Midbrain (tissue), 1 donor: ENCODE data around the gene DHX29.

Experiments used
- DNase-seq: peaks from one replicate; lab custom pipeline; 2025; lab: John Stamatoyannopoulos, UW

The DHX29 gene

DNA sequence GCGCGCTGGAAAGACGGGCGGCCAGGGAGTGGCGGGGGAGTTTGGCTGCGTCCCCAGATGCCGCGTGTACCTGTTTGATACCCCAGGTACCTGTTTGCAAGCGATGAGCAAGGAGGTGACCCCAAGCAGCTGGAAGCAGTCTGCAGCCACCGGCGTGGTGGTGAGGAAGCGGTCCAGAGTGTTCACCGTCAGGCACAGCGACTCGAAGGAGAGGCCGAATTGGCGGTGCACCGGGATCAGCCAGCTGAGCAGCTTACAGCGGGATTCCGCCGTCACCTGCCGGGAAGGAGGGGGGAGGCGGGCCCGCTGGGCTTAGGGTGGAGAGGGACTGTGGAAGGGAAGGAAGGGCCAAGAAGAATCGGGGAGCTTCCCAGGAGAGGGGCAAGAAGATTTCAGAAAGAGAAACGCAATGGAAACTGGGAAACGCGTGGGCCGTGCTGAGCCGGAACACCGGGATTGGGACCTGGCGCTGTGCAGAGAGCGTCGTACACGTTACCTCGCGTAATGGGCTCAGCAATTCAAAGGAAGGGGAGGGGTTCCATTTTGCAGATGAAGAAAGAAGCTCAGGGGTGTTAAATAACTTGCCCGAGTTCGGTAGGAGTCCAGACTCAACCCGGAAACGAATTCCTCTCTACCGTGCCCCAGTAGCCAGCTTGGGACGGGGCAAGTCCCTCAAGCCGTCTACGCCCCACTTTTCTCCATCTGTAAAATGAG lies 75.1 kb downstream of the DHX29 start:
- DNase-seq: no peak

DNA sequence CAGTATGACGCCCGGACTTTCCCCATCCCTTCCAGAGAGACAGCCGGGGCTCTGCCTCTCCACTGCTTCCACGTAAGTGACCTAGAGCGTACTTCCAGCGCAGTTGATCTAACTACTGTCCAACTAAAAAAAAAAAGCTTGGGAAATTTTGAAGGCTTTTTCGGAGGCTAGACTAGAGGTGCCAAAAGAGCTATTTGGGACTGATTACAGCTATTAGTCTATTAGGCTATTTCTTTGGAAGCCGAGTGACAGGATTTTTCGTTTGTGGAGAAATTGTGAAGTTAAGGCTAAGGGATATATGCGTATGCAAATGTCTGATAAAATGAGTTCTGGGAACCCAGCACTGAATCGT lies 75.6 kb downstream of the DHX29 start:
- DNase-seq: no peak

DNA sequence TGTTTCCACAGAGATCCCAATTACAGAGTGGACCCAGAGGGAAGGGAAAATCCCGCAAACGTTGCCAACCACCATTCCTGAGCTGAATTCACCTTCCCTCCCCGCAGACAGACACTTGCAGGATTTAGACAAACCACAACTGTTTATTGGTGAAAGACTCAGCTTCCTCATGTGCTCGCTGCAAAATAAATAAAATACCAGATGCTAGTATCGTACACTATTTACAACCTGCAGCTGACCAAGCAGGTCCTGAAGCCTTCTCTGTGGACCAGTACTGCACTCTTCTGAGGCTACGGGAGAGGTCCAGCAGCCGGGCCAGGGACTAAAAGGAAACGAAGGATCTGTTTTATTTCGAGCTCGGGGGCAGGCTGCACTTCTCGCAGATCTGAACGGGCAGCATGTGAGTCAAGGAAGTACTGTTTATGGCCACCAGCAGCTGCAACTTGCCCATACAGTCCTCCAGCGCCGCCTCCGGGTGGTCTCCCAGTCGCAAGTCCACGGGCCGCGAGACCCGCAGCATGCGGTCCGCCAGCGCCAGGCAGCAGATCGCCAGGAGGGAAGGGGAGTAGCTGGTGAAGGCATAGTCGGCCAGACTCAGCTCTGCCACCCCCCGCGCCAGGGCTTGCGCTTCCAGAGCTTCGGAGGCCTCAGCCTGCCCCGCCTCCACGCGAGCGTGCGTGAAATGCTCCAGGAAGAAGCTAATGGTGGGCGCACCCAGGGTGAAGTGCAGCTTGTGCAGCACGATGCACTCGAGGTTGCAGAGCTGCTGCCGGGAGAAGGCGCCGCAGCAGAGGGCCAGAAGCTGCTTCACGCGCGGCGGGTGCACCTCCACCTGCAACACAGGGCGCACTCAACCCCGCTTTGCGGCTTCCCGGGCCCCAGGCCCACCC lies 76.2 kb downstream of the DHX29 start:
- no peak for DNase-seq

- DNase-seq: no peak
These were observed 77.3 kb downstream of the DHX29 start for GRCh38 chr5:55230086-55230629.

DNA sequence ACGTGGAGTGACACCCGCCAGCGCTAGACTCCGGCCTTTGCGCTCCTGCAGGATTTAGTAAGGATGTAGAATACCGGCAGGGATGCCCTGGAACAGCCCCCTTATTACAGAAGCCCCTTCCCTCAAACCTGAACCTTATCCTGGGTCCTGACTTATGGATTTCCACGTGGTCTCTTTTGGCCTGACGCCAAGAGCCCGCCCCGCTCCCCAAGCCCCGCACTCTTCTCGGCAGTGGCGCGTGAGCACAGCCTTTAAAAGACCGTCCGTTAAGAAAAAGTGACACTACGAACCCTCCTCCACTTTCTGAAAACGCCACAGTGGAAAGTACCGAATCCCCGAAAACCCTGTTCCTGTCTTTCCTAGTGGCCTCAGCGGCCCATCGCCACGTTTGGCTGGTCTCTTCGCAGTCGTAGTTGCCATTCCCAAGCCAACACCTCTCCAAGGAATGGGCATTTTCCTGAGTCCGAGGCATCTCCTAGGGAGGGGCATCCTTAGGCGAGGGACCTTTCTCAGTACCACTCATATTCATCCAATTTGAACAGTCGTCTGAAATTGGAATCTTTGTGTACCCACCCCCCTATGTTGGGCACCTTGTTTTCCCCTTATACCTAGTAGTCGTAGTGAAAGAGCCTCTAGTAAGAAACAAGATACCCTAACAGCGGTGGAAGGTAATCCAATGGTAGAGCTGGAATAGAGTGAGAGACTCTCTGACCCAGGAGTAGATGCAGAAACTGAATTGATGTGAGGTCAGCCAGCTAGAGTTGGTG lies 79.6 kb downstream of the DHX29 start:
- DNase-seq: no peak

DNA sequence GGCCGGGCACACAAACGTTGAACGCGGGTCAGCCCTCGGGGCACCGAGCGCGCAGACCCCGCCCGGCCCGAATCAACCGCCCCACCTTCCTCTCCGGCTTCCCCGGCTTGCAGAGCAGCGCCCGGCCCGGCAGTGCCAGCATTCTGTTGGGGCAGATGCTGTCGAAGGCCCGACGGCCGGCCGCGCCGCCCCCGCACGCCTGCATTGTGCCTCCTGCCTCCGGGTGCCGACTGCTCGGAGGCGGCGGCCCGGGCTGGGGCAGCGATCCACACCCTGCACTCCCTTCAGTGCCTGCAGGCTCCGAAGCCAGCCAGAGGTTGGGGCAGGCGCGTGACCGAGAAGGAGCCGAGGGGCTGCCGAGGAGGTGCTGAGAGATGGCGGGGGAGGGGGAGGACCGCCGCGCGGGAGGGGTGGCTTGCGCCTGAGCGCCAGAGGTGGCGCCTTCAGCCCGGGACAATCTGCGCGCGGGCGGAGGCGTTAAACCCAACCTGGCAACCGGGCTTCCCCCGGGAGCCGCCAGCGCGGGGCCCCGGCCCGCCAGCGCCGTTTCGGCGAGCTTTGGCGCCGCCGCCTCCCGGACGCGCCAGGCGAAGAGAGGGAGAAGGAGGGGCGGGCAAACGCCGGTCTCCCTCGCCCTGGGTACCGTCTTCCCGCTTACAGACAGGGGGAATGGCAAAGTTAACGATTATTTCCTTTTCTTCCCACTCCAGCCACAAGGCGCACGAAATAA lies 80.4 kb downstream of the DHX29 start, which contains the start of gene MCIDAS:
TSS of gene MCIDAS (minus strand) at position 382 of the 730 bp plus-strand sequence. CDS start at position 205, 177 bp downstream.
- DNase-seq: no peak

DNA sequence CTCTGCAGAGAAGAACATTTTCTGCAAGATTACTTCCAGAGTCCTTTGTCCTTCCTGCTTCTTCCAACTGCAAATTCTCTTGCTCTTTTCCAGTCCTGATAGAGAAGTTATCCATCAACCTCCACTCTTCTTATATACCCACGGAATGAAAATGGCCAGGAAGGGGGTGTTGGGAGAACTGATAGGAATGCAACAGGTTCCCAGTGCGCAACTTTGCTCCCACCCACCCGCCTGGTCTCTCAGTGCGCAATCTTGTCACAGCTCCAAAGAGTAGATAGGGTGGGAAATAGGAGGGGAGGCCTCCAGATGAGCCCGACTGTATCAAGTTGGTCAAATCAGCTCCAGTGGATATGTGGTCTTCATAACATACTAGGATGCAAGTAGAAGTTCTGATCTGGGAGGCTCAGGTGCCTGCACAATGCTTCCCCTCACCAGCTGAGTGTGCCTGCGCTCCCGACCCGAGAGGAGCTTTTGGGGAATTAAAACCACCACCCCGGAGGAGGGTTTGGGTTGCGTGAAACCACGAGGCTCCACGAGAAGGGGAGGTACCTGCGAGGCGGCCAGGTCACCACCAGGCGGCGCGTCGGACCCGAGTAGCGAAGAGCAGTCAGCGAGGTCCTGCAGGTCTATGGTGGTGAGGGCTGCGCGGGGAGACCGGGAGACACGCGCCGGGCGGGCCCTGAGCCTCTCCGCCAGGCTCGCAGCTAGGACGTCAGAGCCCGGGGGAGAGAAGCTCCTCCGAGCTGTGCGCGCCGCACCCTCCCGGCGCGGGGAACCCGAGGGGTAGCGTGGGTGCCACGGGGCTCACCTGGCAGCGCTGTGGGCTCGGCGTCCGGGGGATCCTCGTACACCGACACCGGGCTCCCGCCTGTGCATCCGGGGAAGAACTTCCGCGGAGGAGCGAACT lies 81.2 kb downstream of the DHX29 start:
- DNase-seq: no peak

GRCh38 chr5:55225346-55225745 lies 82.1 kb downstream of the DHX29 start:
- DNase-seq: no peak

- no peak for DNase-seq
These were observed 83.7 kb downstream of the DHX29 start for GRCh38 chr5:55223812-55224240.

DNA sequence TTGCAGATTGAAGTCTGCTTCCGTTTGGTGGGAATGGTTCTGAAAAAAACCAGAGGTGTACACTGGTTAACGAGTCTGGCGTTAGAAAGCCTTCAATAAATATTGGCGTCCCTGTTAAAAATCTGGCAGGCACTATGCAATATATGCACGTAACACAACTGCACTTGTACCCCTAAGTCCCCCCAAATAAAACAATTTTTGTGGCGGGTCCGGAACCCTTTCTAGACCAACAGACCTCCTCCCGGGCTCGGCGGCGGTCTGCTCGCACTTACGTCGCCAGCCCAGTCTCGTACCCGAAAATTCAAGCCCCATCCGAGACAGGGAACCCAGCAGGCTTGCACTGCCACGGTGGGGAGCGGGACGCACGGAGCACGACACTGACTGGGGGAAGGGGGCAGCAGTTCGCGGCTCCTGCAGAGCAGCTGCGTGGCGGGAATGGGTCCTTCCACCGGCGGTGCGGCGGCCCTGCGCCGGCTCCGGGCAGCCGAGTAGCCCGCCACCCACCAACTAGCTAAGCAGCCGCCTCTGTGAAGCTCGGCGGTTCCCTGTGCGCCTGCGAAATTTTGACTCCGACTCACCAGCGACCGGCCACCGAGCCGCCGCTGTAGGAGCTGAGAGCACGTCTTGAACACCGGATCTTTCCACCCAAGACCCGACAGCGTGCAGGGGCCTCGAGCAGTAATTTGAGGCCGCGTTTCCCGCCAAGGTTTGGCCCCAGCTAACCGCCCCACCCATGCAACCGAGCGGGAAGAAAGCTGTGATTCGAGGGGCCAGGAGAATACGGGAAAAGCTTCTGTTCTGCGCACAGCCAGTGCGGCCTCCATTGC lies 84.3 kb downstream of the DHX29 start:
- DNase-seq: no peak

DNA sequence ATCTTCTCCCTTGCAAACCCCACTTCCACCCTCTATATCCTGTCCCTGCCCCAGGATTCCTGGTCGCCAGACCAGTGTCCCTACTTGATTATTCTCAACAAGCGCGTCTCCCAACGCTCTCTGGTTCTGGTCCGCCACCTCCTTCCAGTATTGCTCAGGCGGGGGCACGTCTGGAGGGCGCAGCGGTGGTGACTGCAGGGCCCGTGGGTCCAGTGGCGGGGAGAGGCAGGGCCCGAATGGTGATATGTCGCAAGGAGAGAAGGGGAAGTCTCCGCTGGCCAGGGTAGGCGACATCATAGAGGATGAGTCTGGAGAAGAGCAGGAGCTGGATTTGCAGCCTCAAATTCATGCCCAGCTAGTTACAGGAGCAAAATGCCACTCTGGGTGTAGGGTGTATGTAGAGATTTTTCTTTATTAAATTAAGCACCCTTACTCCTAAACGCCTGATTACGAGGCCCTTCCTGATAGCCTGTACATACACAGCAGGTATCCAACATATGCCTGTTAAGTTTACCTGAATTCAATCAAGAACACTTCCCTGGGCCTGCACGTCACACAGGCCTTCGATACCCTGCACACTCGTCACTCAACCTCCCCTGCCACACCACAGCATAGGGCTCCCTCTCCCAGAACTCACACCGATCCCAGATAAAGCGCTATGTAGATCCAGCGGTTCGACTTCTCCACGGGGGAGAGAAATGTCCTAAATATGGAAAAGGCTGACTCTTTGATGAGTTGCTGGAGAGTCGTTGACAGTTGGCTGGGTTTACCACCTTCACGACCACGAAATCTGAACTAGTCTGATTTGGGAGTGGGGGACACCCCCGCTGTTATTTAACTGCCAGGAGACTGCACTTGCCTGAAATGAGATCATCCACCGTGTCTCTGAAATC lies 85.2 kb downstream of the DHX29 start:
- no peak for DNase-seq

GRCh38 chr5:55220433-55221185 lies 86.9 kb downstream of the DHX29 start:
- DNase-seq: no peak

DNA sequence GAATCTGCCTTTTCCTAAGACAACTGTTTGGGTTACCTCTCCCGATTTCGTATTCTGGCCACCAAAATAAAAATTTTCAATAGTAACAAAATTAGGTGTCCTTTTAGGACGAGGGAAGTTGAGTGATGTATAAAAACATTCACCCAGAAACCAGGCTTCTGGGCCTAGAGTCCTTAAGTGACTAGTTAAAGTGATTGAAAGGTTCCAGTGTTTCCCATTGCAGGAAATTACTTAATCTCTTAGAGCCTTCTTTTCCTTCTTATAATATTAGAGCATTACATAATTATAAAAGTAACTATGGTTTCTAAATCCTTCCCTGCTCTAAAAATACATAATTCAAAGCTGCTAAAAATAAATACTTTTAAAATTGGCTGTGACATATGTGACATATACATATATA lies 87.7 kb downstream of the DHX29 start:
- DNase-seq: no peak

GRCh38 chr5:55218967-55219366 lies 88.5 kb downstream of the DHX29 start:
- DNase-seq: no peak

DNA sequence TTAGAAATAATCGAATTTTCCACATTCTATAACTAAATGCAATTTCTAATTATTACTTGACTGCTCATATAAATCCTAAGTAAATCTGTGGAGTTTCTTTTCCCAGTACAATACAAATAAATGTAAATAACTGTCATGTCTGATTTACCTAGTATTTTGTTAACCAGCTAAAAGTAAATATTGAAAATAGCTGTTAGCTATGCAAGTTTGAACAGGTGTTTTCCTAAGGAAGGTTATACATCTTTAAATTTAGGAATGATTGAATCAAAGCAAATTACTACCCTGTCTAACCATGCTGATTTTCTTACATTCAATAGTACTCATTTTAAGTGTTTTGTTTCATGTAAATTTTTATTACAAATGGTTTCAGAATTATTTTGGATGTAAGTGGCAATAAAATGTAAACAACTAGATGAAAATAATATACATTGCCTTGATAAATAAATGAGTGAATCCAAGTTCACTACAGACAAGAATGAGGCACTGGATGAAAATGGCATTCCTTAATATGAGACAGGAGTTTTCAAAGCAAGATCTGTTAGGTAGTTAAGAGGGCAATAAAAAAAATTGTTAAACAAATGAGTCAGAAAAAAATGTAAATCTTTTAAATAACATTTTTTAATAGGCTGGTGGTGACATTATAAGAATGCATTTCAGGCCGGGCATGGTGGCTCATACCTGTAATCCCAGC lies 96.2 kb downstream of the DHX29 start:
- no peak for DNase-seq
